ENCODE results near the gene BAZ2B. TPM values are rescaled to one million over a fixed set of nuclear protein-coding genes. Genes with fewer than 3 reads are reported as not detected.

BAZ2B gene
- total RNA-seq, 1 experiment from 2014 or later: 34.9 TPM

- Histone ChIP-seq H2AFZ (no peak overlapping the region), H3K27ac (no peak overlapping the region), H3K4me3 (no peak overlapping the region), H3K36me3 (ENCODE audit: low read depth) (no peaks in the 10 kb centered on the region), H3K9me3 (ENCODE audit: insufficient read depth, low read depth) (peaks cover 7% of the 10 kb centered on the region; the same call in 1 of the 2 replicates), H3F3A (ENCODE audit: insufficient read depth, low read depth) (no peaks in the 10 kb centered on the region), H4K20me1 (ENCODE audit: insufficient read depth) (no peaks in the 10 kb centered on the region), H3K4me2 (no peak overlapping the region), H3K9me2 (ENCODE audit: insufficient read depth) (no peaks in the 10 kb centered on the region), H3K27me3 (ENCODE audit: insufficient read depth, low read depth) (no peaks in the 10 kb centered on the region), H3K79me2 (ENCODE audit: low read depth) (no peaks in the 10 kb centered on the region), H3K4me1 (replicated peaks; ENCODE audit: insufficient read depth) (no peaks in the 10 kb centered on the region)
- BruUV-seq (replicated peaks): no TSS peak
- DNase-seq: no peak
- TF ChIP-seq EZH2 (IDR thresholded peaks at IDR 0.05; ENCODE audit: low read depth): no peak
- TF ChIP-seq CTCF (conservative IDR thresholded peaks at IDR 0.05): no peak
- CTCF ChIA-PET: no interaction called here
- intact Hi-C loops (cut with micrococcal nuclease; ENCODE audit: unreplicated experiment): no loop called here
- POLR2A ChIA-PET (ENCODE audit: unreplicated experiment): no interaction called here
These were observed 23.4 kb upstream of the BAZ2B start for GRCh38 chr2:159639712-159640111.

GRCh38 chr2:159639071-159639470 is 22.7 kb upstream of the BAZ2B start:
- Histone ChIP-seq H3K4me2 (no peak overlapping the region), H3F3A (ENCODE audit: insufficient read depth, low read depth) (no peaks in the 10 kb centered on the region), H3K36me3 (ENCODE audit: low read depth) (no peaks in the 10 kb centered on the region), H4K20me1 (ENCODE audit: insufficient read depth) (no peaks in the 10 kb centered on the region), H3K79me2 (ENCODE audit: low read depth) (no peaks in the 10 kb centered on the region), H3K4me3 (no peak overlapping the region), H2AFZ (no peak overlapping the region), H3K9me2 (ENCODE audit: insufficient read depth) (no peaks in the 10 kb centered on the region), H3K27ac (no peak overlapping the region), H3K9me3 (ENCODE audit: insufficient read depth, low read depth) (peaks cover 7% of the 10 kb centered on the region; the same call in 1 of the 2 replicates), H3K4me1 (replicated peaks; ENCODE audit: insufficient read depth) (no peaks in the 10 kb centered on the region), H3K27me3 (ENCODE audit: insufficient read depth, low read depth) (no peaks in the 10 kb centered on the region)
- no peak for DNase-seq
- intact Hi-C loops (cut with micrococcal nuclease; ENCODE audit: unreplicated experiment): no loop called here
- BruUV-seq (replicated peaks): no TSS peak
- POLR2A ChIA-PET (ENCODE audit: unreplicated experiment): no interaction called here
- CTCF ChIA-PET: no interaction called here
- no peak for TF ChIP-seq EZH2 (IDR thresholded peaks at IDR 0.05; ENCODE audit: low read depth)
- no peak for TF ChIP-seq CTCF (conservative IDR thresholded peaks at IDR 0.05)

GRCh38 chr2:159637988-159638501 is 21.7 kb upstream of the BAZ2B start:
- Histone ChIP-seq H2AFZ (no peak overlapping the region), H3K9me2 (ENCODE audit: insufficient read depth) (no peaks in the 10 kb centered on the region), H4K20me1 (ENCODE audit: insufficient read depth) (no peaks in the 10 kb centered on the region), H3F3A (ENCODE audit: insufficient read depth, low read depth) (no peaks in the 10 kb centered on the region), H3K4me2 (no peak overlapping the region), H3K36me3 (ENCODE audit: low read depth) (no peaks in the 10 kb centered on the region), H3K4me3 (no peak overlapping the region), H3K9me3 (ENCODE audit: insufficient read depth, low read depth) (peaks cover 7% of the 10 kb centered on the region; the same call in 1 of the 2 replicates), H3K79me2 (ENCODE audit: low read depth) (no peaks in the 10 kb centered on the region), H3K27ac (no peak overlapping the region), H3K4me1 (replicated peaks; ENCODE audit: insufficient read depth) (no peaks in the 10 kb centered on the region), H3K27me3 (ENCODE audit: insufficient read depth, low read depth) (no peaks in the 10 kb centered on the region)
- ChIA-PET POLR2A (ENCODE audit: unreplicated experiment) (no interaction called here), CTCF (no interaction called here)
- no TSS peak for BruUV-seq (replicated peaks)
- intact Hi-C loops (cut with micrococcal nuclease; ENCODE audit: unreplicated experiment): no loop called here
- TF ChIP-seq CTCF (conservative IDR thresholded peaks at IDR 0.05) (no peak), EZH2 (IDR thresholded peaks at IDR 0.05; ENCODE audit: low read depth) (no peak)
- peak in 1 of 2 experiments; percentile 9 for DNase-seq

Measured in PC-9 (cell line).